ENCODE results near the gene TMEM100. TPM values are rescaled to one million over a fixed set of nuclear protein-coding genes. Genes with fewer than 3 reads are reported as not detected.

The TMEM100 gene
- not detected for polyA plus RNA-seq (2013)

GRCh38 chr17:55722742-55723487 lies at the start of gene TMEM100:
Gene TMEM100 (minus strand): TSS chr17:55722864. CDS start chr17:55721070, 1,794 bp downstream.
- Histone ChIP-seq H3K27me3 (replicated peaks in 2 of 5; ENCODE audit: control insufficient read depth in 4 of 5, insufficient read depth in 5 of 5, low read length in 4 of 5) (peaks cover 0 to 7% (median 5%) of the 10 kb centered on the region in 5 experiments), H3K4me3 (ENCODE audit: control insufficient read depth in 1 of 7, extremely low read depth in 1 of 7, insufficient read depth in 4 of 7, low read depth in 2 of 7, low read length in 6 of 7) (no peak within 1 kb of the TSS), H3K9me3 (ENCODE audit: control extremely low read depth in 1 of 5, control insufficient read depth in 4 of 5, insufficient read depth in 2 of 5, low read depth in 1 of 5, low read length in 4 of 5) (no peaks in the 10 kb centered on the region), H3K4me1 (ENCODE audit: control extremely low read depth in 1 of 4, control insufficient read depth in 4 of 4, insufficient read depth in 4 of 4, low read length in 3 of 4) (no peaks in the 10 kb centered on the region), H3K36me3 (ENCODE audit: control insufficient read depth in 4 of 4, insufficient read depth in 4 of 4, low read length in 3 of 4) (no peaks in the 10 kb centered on the region), H3K27ac (ENCODE audit: insufficient read depth in 1 of 2, low read depth in 1 of 2, low read length in 2 of 2, poor library complexity in 1 of 2, severe bottlenecking in 2 of 2) (no peak within 1 kb of the TSS)
- ChIA-PET POLR2A (no interaction called here), CTCF (interaction anchor here (0.5 to 1.5 kb wide), 4 partner anchors 10 to 196 kb away, joined by 3 read pairs; no protein-coding TSS in a partner anchor)
- 44% methylated on average over 12 of the region's 12 CpGs for WGBS (ENCODE audit: insufficient coverage)
- DNase-seq = peak; percentile 4 to 65 (median 61)

DNA sequence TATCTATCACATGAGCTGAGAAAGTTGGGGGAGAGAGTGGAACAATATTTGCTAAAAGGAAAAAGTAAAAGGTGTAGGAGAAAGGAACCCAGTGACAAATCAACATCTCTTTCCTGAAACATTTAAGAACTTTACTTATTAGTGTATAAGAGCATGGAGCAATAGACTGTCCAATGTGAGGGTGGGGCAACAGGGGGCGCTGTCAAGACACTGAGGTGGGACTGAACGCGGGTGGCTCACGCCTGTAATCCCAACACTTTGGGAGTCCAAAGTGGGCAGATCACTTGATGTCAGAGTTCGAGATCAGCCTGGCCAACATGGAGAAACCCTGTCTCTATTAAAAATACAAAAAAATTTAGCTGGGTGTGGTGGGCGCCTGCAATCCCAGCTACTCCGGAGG lies 49.4 kb upstream of the TMEM100 start:
- POLR2A ChIA-PET = no interaction called here
- peaks cover 0 to 2% (median under 1%) of the 10 kb centered on the region in 4 experiments for H3K4me1 ChIP-seq (ENCODE audit: control extremely low read depth in 1 of 4, control insufficient read depth in 4 of 4, insufficient read depth in 4 of 4, low read length in 3 of 4)
- H3K27me3 ChIP-seq (replicated peaks in 2 of 5; ENCODE audit: control insufficient read depth in 4 of 5, insufficient read depth in 5 of 5, low read length in 4 of 5) = no peaks in the 10 kb centered on the region
- no peak for DNase-seq
- no peaks in the 10 kb centered on the region for H3K9me3 ChIP-seq (ENCODE audit: control extremely low read depth in 1 of 5, control insufficient read depth in 4 of 5, insufficient read depth in 2 of 5, low read depth in 1 of 5, low read length in 4 of 5)
- 98% methylated on average over 6 of the region's 7 CpGs for WGBS (ENCODE audit: insufficient coverage)
- CTCF ChIA-PET = interaction anchor here (0.8 to 5.8 kb wide), 6 partner anchors 14 to 245 kb away, joined by 3 to 79 read pairs (median 6); partner anchors contain the start of gene PCTP
- no peak overlapping the region for H3K27ac ChIP-seq (ENCODE audit: insufficient read depth in 1 of 2, low read depth in 1 of 2, low read length in 2 of 2, poor library complexity in 1 of 2, severe bottlenecking in 2 of 2)
- no peak overlapping the region for H3K4me3 ChIP-seq (ENCODE audit: control insufficient read depth in 1 of 7, extremely low read depth in 1 of 7, insufficient read depth in 4 of 7, low read depth in 2 of 7, low read length in 6 of 7)
- peaks cover 13 to 54% (median 33%) of the 10 kb centered on the region in 4 experiments for H3K36me3 ChIP-seq (ENCODE audit: control insufficient read depth in 4 of 4, insufficient read depth in 4 of 4, low read length in 3 of 4)

DNA sequence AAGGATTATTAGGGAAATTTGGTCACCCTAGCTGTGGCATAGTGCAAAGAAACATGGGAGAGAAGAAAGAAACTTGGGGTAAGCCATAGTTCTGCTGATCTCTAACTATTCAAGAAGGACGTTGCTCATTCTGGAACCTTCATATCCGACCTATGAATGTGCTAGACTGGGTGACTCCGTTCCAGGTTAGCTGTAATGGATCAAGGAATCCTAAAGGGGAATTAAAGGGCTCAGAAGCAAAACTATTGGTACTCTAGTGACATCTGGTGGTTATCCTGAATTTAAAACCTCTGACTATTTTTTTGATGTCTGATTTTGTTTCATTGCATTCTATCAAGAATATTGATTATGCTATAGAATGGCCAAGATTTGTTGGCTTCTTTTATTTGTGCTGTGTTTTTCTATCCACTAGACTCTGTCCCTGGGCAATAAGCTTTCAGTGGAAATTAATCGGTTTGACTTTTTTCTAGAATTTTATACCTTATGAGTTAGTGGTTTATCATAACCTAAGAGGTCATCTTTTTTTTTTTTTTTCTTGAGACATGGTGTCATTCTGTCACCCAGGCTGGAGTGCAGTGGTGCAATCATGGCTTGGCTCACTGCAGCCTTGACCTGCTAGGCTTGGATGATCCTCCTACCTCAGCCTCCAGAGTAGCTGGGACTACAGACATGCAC lies 47.7 kb upstream of the TMEM100 start:
- H3K36me3 ChIP-seq (ENCODE audit: control insufficient read depth in 4 of 4, insufficient read depth in 4 of 4, low read length in 3 of 4) = peaks cover 5 to 40% (median 28%) of the 10 kb centered on the region in 4 experiments
- DNase-seq = peak; percentile 36 to 56 (median 51)
- no peak overlapping the region for H3K27ac ChIP-seq (ENCODE audit: insufficient read depth in 1 of 2, low read depth in 1 of 2, low read length in 2 of 2, poor library complexity in 1 of 2, severe bottlenecking in 2 of 2)
- ChIA-PET POLR2A (no interaction called here), CTCF (interaction anchor here (0.7 to 5.8 kb wide), 23 partner anchors 9 to 828 kb away, joined by 3 to 79 read pairs (median 5); partner anchors contain the start of gene PCTP)
- no peaks in the 10 kb centered on the region for H3K27me3 ChIP-seq (replicated peaks in 2 of 5; ENCODE audit: control insufficient read depth in 4 of 5, insufficient read depth in 5 of 5, low read length in 4 of 5)
- H3K9me3 ChIP-seq (ENCODE audit: control extremely low read depth in 1 of 5, control insufficient read depth in 4 of 5, insufficient read depth in 2 of 5, low read depth in 1 of 5, low read length in 4 of 5) = no peaks in the 10 kb centered on the region
- H3K4me3 ChIP-seq (ENCODE audit: control insufficient read depth in 1 of 7, extremely low read depth in 1 of 7, insufficient read depth in 4 of 7, low read depth in 2 of 7, low read length in 6 of 7) = no peak overlapping the region
- no peaks in the 10 kb centered on the region for H3K4me1 ChIP-seq (ENCODE audit: control extremely low read depth in 1 of 4, control insufficient read depth in 4 of 4, insufficient read depth in 4 of 4, low read length in 3 of 4)
- WGBS (ENCODE audit: insufficient coverage) = 65% methylated on average over 3 of the region's 4 CpGs

DNA sequence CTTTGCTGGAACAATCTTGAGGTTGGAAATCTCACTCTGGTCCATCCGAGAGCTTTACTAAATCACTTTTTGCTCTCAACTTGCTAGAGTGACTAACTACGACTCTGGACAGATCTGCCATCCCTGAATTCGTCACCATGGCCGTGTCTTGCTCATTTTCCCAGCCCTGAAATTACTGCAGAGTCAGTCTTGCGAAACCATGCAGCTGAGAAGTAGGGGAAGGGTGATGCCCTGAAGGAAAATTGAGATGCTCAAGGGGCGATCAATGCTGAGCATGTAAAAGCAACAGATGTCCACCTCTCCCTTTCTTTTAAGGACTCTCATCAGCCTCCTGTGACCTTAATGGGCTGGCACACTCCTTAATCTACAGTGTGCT lies 46.9 kb upstream of the TMEM100 start:
- Histone ChIP-seq H3K4me1 (ENCODE audit: control extremely low read depth in 1 of 4, control insufficient read depth in 4 of 4, insufficient read depth in 4 of 4, low read length in 3 of 4) (no peaks in the 10 kb centered on the region), H3K27me3 (replicated peaks in 2 of 5; ENCODE audit: control insufficient read depth in 4 of 5, insufficient read depth in 5 of 5, low read length in 4 of 5) (no peaks in the 10 kb centered on the region), H3K9me3 (ENCODE audit: control extremely low read depth in 1 of 5, control insufficient read depth in 4 of 5, insufficient read depth in 2 of 5, low read depth in 1 of 5, low read length in 4 of 5) (no peaks in the 10 kb centered on the region), H3K4me3 (ENCODE audit: control insufficient read depth in 1 of 7, extremely low read depth in 1 of 7, insufficient read depth in 4 of 7, low read depth in 2 of 7, low read length in 6 of 7) (no peak overlapping the region), H3K27ac (ENCODE audit: insufficient read depth in 1 of 2, low read depth in 1 of 2, low read length in 2 of 2, poor library complexity in 1 of 2, severe bottlenecking in 2 of 2) (no peak overlapping the region), H3K36me3 (ENCODE audit: control insufficient read depth in 4 of 4, insufficient read depth in 4 of 4, low read length in 3 of 4) (peaks cover 5 to 37% (median 26%) of the 10 kb centered on the region in 4 experiments)
- no peak for DNase-seq
- WGBS (ENCODE audit: insufficient coverage) = 100% methylated on average over 5 of the region's 6 CpGs
- ChIA-PET CTCF (interaction anchor here (0.8 to 5.8 kb wide), 18 partner anchors 9 to 827 kb away, joined by 3 to 79 read pairs (median 5); partner anchors contain the start of gene PCTP), POLR2A (no interaction called here)

GRCh38 chr17:55768936-55769624 lies 46.4 kb upstream of the TMEM100 start:
- DNase-seq = no peak
- Histone ChIP-seq H3K27ac (ENCODE audit: insufficient read depth in 1 of 2, low read depth in 1 of 2, low read length in 2 of 2, poor library complexity in 1 of 2, severe bottlenecking in 2 of 2) (no peak overlapping the region), H3K27me3 (replicated peaks in 2 of 5; ENCODE audit: control insufficient read depth in 4 of 5, insufficient read depth in 5 of 5, low read length in 4 of 5) (no peaks in the 10 kb centered on the region), H3K4me3 (ENCODE audit: control insufficient read depth in 1 of 7, extremely low read depth in 1 of 7, insufficient read depth in 4 of 7, low read depth in 2 of 7, low read length in 6 of 7) (no peak overlapping the region), H3K4me1 (ENCODE audit: control extremely low read depth in 1 of 4, control insufficient read depth in 4 of 4, insufficient read depth in 4 of 4, low read length in 3 of 4) (peaks cover 0 to 3% (median 0%) of the 10 kb centered on the region in 4 experiments), H3K36me3 (ENCODE audit: control insufficient read depth in 4 of 4, insufficient read depth in 4 of 4, low read length in 3 of 4) (peaks cover 5 to 35% (median 24%) of the 10 kb centered on the region in 4 experiments), H3K9me3 (ENCODE audit: control extremely low read depth in 1 of 5, control insufficient read depth in 4 of 5, insufficient read depth in 2 of 5, low read depth in 1 of 5, low read length in 4 of 5) (no peaks in the 10 kb centered on the region)
- CTCF ChIA-PET = interaction anchor here (0.8 to 5.8 kb wide), 14 partner anchors 8 to 251 kb away, joined by 3 to 79 read pairs (median 6); partner anchors contain the start of gene PCTP
- POLR2A ChIA-PET = no interaction called here

GRCh38 chr17:55765472-55765871 lies 42.8 kb upstream of the TMEM100 start:
- H3K27me3 ChIP-seq (replicated peaks in 2 of 5; ENCODE audit: control insufficient read depth in 4 of 5, insufficient read depth in 5 of 5, low read length in 4 of 5) = no peaks in the 10 kb centered on the region
- peaks cover 0 to 13% (median 5%) of the 10 kb centered on the region in 4 experiments for H3K4me1 ChIP-seq (ENCODE audit: control extremely low read depth in 1 of 4, control insufficient read depth in 4 of 4, insufficient read depth in 4 of 4, low read length in 3 of 4)
- ChIA-PET POLR2A (no interaction called here), CTCF (no interaction called here)
- H3K36me3 ChIP-seq (ENCODE audit: control insufficient read depth in 4 of 4, insufficient read depth in 4 of 4, low read length in 3 of 4) = peaks cover 0 to 10% (median 4%) of the 10 kb centered on the region in 4 experiments
- H3K27ac ChIP-seq (ENCODE audit: insufficient read depth in 1 of 2, low read depth in 1 of 2, low read length in 2 of 2, poor library complexity in 1 of 2, severe bottlenecking in 2 of 2) = no peak overlapping the region
- no peak overlapping the region for H3K4me3 ChIP-seq (ENCODE audit: control insufficient read depth in 1 of 7, extremely low read depth in 1 of 7, insufficient read depth in 4 of 7, low read depth in 2 of 7, low read length in 6 of 7)
- no peak for DNase-seq
- WGBS (ENCODE audit: insufficient coverage) = 100% methylated on average over 3 of the region's 3 CpGs
- H3K9me3 ChIP-seq (ENCODE audit: control extremely low read depth in 1 of 5, control insufficient read depth in 4 of 5, insufficient read depth in 2 of 5, low read depth in 1 of 5, low read length in 4 of 5) = no peaks in the 10 kb centered on the region

All from common myeloid progenitor, CD34-positive (primary cell).